ENCODE data around the gene ATP6V1C2.
A peak's percentile ranks its signal among the peaks of the same experiment; 100 is the strongest.
"Not testable (repeated sequence)": the region's sequence is repeated elsewhere in the genome, so short reads cannot be mapped to it uniquely, and the experiment has no call there.

The ATP6V1C2 gene

DNA sequence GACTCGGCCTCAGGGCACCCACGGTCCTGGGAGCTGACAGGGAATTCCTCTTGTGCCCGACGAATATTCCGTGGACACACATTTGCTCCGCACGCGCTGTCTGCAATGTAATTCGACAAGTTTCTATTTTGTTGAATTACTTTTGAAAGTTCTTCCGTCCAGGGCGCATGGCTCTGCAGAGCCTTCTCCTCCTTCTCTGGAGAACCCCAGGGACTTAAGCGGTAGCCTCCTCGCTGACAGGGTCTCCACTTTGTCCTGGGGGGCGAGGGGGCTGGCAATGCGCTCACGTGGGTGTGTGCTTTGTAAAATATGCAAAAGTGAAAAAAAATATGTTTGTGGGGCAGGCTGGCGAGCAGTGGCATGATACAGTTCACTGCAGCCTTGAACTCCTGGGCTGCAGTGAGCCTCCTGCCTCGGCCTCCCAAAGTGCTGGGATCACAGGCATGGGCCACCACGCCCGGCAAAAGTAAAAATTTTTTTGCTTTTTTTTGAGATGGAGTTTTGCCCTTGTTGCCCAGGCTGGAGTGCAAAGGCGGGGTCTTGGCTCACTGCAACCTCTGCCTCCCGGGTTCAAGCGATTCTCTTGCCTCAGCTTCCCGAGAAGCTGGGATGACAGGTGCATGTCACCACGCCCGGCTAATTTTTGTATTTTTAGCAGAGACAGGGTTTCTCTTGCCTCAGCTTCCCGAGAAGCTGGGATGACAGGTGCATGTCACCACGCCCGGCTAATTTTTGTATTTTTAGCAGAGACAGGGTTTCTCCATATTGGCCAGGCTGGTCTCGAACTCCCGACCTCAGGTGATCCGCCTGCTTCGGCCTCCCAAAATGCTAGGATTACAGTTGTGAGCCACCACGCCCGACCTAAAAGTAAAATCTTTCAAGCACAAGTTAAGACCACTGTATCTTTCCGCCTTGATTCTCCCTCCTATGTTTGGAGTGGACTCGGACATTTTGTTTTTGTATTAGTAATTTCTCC is 92.0 kb downstream of the ATP6V1C2 start:
- not testable (repeated sequence) for DNase-seq (ENCODE audit: low spot score)

DNA sequence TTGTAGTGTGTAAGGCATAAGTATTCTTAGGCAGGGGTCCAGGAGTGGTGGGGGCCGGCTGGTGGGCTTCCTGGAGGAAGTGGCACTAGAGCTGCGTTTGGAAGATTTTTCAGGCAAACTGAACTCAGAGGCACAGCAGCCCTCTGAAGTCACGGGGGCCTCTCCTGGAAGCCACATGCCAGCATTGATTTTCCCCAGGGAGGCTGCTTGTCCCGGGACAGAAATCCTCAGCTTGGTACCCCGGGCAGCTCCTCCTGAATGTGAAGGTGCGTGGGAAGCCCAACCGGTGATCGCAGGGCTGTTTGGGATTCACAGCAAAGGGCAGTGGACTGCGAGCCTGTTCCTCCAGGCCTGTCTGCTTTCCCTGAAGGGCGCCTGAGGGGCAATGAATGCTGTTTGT is 92.7 kb downstream of the ATP6V1C2 start:
- DNase-seq (ENCODE audit: low spot score): no peak

DNA sequence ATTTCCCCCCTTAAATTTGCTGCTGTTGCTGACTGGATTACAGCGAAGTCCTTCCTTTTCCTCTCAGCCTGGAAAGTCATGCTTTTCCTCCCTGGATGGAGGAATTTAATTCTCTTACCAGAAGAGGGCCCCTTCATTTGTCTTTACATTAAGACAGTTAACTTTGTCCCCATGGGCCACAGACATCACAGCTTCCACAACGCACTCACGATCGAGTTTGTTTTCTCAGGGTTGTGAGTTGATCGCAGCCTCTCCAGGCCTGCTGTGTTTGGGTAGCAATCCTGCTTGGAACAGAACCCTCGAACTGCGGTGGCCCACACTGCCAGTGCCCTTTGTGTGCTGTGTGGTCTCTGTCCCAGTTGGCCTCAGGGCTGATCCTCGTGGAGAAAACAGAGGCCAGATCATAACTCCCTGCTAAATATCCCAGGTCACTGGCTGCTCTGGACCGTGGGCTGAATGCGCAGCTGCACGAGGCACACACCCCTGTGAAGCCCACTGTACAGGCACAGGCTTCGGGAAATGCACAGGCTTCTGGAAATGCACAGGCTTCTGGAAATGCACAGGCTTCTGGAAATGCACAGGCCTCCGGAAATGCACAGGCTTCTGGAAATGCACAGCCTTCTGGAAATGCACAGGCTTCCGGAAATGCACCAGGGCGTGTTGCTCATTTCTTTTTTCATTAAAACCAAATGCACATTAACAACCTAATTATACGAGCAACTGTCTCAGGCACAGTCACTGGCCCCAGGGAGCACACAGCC is 93.3 kb downstream of the ATP6V1C2 start:
- no peak for DNase-seq (ENCODE audit: low spot score)

DNA sequence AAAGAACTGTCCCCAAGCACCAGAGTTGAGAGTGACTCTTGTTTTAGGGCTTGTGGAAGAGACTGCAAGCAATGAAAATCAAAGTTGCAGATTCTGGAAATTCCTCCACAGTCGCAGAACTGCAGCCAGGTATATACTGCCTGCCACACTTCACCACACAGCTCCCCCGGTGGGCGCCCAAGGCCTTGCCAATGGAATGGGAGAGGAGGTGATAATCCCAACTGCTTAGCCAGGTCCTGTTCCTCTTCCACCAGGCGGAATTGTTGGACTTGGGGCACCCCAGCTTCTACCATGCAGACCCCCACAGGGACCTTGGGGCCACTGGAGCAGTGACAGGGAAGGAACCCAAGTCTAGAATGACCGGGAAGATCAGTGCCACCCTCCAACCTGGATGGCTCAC is 96.0 kb downstream of the ATP6V1C2 start:
- no peak for DNase-seq (ENCODE audit: low spot score)

DNA sequence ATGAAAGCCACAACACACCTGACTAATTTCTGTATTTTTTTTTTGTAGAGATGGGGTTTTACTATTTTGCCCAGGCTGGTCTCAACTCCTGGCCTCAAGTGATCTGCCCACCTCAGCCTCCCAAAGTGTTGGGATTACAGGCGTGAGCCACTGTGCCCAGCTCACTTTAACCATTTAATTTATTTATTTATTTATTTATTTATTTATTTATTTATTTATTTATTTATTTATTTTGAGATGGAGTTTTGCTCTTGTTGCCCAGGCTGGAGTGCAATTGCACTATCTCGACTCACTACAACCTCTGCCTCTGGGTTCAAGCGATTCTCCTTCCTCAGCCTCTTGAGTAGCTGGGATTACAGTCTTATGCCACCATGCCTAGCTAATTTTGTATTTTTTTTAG is 96.9 kb downstream of the ATP6V1C2 start:
- DNase-seq (ENCODE audit: low spot score): not testable (repeated sequence)

DNA sequence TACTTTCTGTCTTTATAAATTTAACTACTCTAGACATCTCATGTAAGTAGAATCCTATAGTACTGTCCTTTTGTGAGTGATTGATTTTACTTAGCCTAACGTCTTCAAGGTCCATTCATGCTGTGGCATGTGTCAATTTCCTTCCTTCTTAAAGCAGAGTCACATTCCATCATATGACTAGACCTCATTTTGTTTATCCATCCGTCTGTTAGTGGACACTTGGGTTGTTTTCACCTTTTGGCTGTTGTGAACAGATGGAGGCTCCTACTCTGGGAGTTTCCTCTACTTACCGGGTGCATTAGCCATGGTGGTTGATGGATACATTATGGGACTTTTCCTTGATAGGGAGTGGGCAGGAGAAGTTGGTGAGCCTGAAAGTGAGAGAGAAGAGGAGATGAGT is 97.6 kb downstream of the ATP6V1C2 start:
- DNase-seq (ENCODE audit: low spot score): no peak

DNA sequence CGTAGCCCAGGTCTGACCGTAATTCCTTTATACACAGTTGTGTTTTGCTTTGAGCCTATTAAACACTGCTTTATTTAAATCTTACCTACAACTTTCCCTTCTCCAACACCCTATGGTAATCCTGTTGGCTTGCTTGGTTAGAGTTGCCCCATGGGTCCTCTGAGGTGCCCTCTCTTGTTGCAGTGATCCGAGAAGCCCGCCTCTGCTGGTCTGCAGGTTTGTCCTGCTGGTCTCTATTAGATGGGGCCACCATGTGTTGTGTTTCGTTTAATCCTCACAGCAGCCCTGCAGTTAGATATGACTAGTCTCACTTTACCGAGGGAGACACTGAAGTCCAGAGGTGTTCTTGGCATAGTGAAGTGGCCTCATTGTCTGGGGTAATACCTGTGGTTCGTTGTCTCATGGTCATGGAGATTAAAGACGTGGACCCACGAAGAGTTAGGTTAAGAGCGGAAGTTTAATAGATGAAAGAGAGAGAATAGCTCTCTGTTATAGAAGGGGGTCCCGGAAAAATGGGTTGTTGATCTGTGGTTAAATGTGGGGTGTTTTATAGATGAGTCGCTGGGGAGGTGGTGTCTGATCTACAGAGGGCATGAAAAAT is 98.4 kb downstream of the ATP6V1C2 start:
- DNase-seq (ENCODE audit: low spot score): no peak

DNA sequence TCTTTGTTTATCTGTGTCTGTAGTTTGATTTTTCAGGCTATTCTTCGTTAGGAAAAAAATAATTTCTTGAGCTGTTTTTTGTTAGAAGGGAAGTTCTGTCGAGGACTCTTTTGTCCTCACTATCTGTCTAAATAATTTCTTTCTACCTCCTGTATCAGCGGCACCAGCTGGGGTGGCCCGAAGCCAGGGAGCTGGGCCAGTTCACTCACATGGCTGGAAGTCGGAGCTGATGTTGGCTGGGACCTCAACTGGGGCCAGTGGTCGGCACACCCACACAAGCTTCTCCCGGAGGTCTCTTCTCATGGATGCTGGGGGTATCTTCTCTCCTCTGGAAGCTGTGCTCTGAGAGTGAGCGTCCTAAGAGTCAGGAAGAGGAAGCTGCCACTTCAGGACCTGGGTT is 99.1 kb downstream of the ATP6V1C2 start:
- no peak for DNase-seq (ENCODE audit: low spot score)

DNA sequence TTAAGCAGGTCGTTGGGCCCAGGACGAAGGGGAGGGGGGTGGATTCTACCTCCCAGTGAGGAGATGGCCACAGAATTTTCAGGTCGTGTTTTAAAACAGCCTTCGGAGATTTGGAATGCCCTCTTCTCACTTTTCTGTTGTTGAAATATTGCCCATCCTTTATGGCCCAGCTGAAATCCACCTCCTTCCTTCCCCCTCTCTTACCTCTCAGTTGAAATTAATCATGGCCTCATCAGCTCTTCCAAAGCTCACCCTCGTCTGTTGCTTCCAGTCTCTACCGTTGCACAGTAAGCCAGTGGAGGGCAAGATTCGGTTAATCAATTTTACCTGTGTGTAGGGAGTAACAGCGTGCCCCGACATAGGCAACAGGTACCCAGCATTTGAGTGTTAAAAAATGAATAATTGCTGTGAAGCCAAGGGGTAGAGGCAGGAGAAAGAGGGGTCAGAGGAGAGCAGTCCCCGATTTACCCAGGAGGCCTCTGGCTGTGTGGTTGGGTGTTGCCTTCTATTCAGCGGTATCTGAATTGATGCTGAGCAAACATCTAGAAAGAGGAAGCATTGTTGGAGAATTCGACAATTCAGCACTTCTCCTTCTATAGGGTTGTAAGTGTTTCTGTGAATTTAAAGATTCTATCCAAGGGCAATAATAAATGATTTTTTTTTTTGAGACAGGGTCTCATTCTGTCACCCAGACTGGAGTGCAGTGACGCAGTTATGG is 99.7 kb downstream of the ATP6V1C2 start:
- DNase-seq (ENCODE audit: low spot score): no peak

DNA sequence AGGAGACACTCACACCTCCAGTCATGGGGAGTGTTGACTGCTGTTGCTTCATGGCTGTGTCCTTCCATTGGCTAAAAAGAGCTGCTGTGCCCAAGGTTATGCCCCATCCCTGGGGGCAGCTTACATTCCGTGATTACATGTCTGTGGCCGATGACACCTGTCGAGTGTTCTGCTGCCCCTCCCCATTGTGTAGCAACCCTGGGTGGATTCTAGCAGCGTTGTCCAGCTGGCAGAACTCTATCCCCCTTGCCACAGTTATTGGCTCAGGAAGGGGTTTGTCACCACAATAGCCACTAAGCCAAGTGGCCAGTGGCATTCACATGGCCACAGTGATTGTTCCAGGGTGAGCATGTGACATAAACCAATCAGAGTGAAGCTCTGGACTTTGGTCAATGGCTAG is 102.8 kb downstream of the ATP6V1C2 start:
- no peak for DNase-seq (ENCODE audit: low spot score)

DNA sequence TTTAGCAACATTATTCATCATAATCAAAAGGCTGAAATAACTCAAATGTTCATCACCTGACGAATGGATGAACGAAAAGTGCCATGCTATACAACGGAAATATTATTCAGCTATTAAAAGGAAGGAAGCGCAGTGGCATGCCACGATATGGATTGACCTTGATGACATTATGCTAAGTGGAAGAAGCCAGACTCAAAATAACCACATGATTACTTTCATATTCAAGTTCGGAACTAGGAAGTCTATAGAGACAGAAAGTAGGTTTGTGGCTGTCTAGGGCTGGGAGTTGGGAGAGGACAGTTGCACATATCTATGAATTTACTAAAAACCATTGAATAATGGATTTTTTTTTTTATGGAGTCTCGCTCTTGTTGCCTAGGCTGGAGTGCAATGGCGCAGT is 104.6 kb downstream of the ATP6V1C2 start:
- no peak for DNase-seq (ENCODE audit: low spot score)

DNA sequence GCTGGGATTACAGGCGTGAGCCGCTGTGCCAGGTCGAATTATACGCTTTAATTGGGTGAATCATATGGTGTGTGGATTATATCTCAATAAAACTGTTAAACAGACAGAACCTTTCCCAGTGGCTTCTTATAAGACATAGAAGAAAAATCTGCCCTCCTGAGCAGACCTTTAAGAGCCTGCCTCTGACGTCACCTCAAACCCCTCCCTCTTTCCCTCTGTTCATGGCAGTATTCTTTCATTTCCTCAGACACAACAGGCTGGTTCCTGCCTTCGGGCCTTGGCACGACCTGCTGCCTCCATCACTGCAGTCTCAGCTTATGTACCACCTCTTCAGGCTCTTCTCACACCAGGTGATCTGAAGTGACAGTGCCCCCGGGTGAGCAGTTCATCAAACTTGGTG is 105.2 kb downstream of the ATP6V1C2 start:
- no peak for DNase-seq (ENCODE audit: low spot score)

DNA sequence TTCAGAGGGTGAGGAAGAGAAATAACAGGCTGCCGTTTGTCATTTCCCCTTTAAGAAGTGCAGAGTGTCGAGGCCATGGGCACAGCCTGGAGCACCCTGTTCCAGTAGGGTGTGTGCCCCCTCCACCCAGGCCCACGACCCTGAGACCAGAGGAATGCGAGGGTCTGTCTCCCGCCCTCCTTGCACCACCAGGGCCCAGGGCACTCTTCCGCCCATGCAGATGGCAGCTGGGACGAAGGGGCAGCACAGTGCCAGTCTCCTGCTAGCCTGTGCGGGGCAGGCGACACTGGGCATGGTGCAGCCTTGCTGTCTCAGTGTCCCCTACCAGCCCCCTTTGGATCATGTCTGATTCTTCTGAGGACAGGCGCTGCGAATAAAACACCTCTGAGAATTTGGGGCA is 106.9 kb downstream of the ATP6V1C2 start:
- no peak for DNase-seq (ENCODE audit: low spot score)

DNA sequence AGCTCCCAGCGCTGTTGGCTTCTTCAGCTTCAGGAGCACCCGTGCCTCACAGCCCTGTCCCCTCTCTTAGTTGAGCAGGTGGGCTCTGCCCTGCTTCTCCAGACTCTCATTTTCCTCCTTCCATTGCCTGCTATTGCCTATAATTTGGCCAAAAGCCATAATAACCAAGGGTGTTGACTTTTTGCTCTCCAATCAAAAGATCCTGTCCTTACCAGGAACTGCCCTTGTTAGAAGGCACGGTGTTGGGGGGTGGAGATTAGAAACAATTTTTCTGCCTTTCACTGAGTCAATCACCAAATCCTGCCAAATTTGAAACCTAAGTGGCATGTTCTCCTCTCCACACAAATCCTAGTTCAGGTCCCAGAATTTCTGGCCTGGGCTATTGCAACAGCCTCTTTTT is 107.9 kb downstream of the ATP6V1C2 start:
- no peak for DNase-seq (ENCODE audit: low spot score)

DNA sequence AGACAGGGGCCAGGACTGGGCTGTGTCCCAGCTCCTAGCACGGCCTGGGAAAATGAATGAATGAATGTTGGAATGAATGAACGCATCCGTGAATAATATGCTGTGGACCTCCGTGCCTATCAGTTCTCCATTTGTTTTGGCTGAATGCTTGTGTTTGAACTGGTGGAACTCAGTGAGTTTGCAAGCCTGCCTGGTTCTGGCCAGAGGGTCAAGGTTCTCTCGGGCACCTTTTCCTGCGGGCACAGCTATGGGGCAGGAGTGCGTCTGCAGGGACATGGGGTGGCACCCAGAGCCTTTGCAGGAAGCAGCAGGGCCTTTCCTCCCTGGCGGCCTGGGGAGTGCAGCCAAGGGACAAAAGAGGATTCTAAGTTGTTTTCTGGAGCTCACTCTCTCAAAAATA is 108.8 kb downstream of the ATP6V1C2 start:
- no peak for DNase-seq (ENCODE audit: low spot score)

DNA sequence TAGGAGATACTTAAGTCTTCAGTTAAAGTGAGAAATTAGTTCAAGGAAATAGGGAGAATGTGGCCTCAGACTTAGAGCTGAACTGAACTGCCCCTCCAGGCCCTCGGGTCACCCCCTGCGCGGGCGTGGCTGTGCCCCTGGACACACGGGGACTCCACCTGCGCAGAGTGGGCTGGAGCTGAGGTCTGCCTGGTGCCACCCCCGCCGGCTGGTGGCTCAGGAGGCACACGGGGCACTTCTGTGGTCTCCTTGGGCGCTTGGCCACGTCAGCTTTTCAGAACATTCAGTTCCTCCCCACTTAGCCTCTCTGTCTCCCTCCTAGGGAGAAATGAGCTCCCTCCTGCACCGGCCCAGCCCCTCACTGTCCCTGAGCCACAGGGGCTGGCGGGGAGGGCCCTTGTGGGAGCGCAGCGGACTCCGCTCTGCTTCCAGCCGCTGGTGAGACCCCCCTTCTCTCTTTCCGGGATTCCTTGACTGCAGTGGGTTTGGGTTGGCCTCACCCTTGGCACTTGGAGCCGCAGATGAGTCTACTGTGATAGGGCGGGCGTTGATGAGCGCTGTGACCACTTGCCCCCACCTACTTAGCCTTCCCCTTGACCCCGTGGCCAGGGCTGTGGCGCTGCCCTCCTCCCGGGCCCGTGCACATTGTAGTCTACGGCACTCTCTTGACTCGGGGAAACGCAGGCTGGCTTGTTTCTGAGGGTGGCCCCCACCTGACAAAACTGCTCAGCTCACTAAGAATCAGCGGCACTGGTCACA is 109.4 kb downstream of the ATP6V1C2 start:
- no peak for DNase-seq (ENCODE audit: low spot score)

DNA sequence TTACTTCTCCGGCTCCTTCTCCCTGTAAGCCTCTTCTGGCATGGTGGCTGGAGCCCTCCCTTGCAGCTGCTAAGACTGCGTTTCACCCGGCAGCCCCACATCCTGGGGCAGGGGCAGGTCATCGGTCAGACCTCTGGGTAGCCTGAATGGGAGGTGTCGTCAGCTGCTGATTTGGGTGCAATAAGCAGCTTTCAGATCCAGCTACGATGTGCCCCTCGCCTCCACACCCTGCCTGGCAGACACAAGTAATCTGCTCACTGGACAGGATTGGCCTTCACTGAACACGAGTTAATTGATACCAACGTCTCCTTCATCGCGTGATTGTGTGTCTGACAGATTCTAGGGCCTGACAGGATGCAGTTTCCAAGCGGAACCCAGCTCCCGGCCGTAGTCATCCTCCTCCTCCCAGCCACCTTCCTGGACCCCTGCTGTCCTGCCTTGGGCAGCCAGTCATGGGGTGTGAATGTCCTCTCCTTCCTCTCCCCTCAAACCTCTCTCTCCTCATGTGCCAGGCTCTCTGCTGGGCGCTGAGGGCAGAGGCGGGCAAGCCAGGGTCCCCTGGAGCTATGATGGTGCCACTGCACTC is 110.1 kb downstream of the ATP6V1C2 start:
- DNase-seq (ENCODE audit: low spot score): no peak

DNA sequence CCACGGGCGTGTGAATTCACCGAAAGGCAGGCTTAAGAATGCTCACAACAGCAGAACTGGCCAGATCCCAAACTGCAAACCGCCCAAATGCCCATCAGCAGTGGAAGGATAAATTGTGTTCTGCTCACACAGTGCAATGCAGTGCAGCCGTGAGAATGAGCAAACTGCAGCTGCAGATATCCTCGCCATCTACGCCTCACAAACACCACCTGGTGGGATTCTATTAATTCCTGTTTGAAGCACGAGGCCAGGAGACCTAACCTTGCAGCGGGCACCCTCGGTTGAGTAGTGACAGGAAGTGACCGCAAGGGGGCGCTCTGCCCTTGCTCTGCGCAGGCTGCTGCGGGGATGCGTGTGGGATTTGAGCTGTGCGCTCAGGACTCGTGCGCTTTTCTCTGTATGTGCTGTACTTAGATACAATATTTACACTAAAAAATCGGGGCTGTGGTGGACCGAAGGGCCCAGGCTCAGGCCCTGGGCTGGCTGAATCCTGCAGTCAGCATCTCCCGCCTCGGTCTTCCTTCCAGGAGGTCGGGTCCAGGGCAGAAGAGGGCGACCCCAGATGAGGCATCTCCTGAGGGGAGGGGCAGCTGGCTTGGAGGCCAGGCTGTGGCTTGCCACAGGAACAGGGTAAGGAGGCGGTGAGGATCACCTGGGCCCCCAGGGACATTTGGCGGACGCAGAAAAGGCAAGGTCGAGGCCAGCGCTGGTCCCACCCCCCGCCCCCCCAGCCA is 110.9 kb downstream of the ATP6V1C2 start:
- DNase-seq (ENCODE audit: low spot score): peak; percentile 93

DNA sequence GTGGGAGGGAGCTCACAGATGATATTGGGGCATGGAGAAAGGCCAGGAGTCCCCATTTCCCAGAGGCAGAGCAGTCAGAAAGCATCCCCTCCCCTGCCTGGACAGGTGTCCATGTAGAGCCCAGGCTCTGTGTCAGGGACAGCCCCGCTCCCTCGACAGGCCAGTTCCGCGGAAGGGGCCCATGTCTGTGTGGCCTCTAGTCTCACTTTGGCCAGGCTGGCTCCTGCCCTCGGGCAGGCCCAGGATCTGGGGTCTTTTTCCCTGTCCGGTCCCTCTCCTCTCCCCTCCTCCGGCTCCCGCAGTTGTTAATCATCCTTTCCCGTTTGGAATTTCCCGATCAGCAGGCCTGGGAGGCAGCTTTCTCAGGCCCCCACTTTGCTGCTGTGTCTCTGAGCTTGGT is 111.6 kb downstream of the ATP6V1C2 start:
- DNase-seq (ENCODE audit: low spot score): no peak

DNA sequence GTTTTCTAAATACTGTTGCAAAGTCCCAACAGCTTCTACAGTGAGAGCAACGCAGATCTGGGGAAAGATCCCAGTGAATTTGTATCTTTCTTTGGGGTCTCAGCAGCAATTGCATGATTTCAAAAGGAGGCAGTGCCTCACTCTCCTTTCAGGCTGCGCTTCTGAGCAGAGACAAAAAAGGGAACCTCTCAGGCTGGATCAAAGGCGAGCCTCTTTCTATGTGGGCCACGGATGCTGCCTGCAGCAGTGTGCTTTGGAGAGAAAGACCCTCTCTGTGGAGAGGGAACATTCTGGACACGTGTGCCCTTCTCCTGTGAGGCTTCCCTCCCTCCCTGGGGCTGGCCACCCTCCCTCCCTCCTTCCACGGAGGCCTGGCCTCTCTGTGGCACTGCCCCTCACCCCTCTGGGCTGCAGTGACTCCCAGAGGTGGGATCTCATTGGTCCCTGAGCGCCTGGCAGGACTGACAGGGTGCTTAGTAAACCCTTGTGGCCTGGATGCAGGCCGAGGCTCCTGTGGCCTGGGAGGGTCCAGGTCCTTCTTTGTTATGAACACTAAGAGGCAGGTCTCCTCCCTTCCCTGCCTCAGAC is 112.7 kb downstream of the ATP6V1C2 start:
- DNase-seq (ENCODE audit: low spot score): no peak

Measured in GM03348 (cell line).